Smooth muscle cell (in vitro differentiated cells): Measurements from ENCODE around the gene OLFM2. TPM values are rescaled to one million over a fixed set of nuclear protein-coding genes. Genes with fewer than 3 reads are reported as not detected.
"Not testable (repeated sequence)": the region's sequence is repeated elsewhere in the genome, so short reads cannot be mapped to it uniquely, and the experiment has no call there.

ENCODE experiments used
- DNase-seq: peaks from one replicate; lab custom pipeline; 2025; ENCODE audit not compliant: unreplicated experiment; lab: John Stamatoyannopoulos, UW
- H2AFZ ChIP-seq: fragments of 200-600 bp; sonication (generic); 2 replicates; pipeline ENCODE4 v1.6.0; 2016; ENCODE audit warnings: antibody characterized with exemption, low read depth, mild to moderate bottlenecking
- H3F3A ChIP-seq: fragments of 200-600 bp; sonication (generic); 2 replicates; pipeline ENCODE4 v1.6.0; 2017; ENCODE audit warnings: antibody characterized with exemption, low read depth
- H3K27ac ChIP-seq: fragments of 200-600 bp; sonication (generic); 2 replicates; pipeline ENCODE4 v1.5.1; 2016; ENCODE audit warnings: low read depth, mild to moderate bottlenecking
- H3K27me3 ChIP-seq: fragments of 200-600 bp; sonication (generic); 2 replicates; pipeline ENCODE4 v1.6.1; 2016; ENCODE audit warnings: low read depth, mild to moderate bottlenecking
- H3K36me3 ChIP-seq: fragments of 200-600 bp; sonication (generic); 2 replicates; pipeline ENCODE4 v1.5.1; 2016; ENCODE audit warnings: low read depth
- H3K4me1 ChIP-seq: fragments of 200-600 bp; sonication (generic); 2 replicates; pipeline ENCODE4 v1.5.1; 2016; ENCODE audit warnings: low read depth
- H3K4me2 ChIP-seq: fragments of 200-600 bp; sonication (generic); 2 replicates; pipeline ENCODE4 v1.6.0; 2016; ENCODE audit warnings: mild to moderate bottlenecking
- H3K4me3 ChIP-seq: fragments of 200-600 bp; sonication (generic); 2 replicates; pipeline ENCODE4 v1.5.1; 2016; ENCODE audit warnings: mild to moderate bottlenecking
- H3K79me2 ChIP-seq: fragments of 200-600 bp; sonication (generic); 2 replicates; pipeline ENCODE4 v1.6.0; 2016; ENCODE audit warnings: low read depth, mild to moderate bottlenecking
- H3K9ac ChIP-seq: fragments of 200-600 bp; sonication (generic); 2 replicates; pipeline ENCODE4 v1.6.0; 2016; ENCODE audit warnings: low read depth
- H3K9me3 ChIP-seq: fragments of 200-600 bp; sonication (generic); replicated peaks from 2 replicates; pipeline ENCODE4 v1.5.1; 2016; ENCODE audit warnings: low read depth
- H4K20me1 ChIP-seq: fragments of 200-600 bp; sonication (generic); 2 replicates; pipeline ENCODE4 v1.6.0; 2016; ENCODE audit warnings: low read depth
- CTCF ChIP-seq: fragments of 200-600 bp; sonication (generic); IDR thresholded peaks from 2 replicates; pipeline ENCODE4 v1.5.1; 2017; ENCODE audit warnings: borderline replicate concordance, mild to moderate bottlenecking, antibody characterized with exemption; ENCODE audit not compliant: insufficient read depth, poor library complexity, severe bottlenecking
- WGBS: methylation state at CpG from one replicate; pipeline ENCODE4 v1.1.7; 2016; ENCODE audit warnings: low lambda C conversion rate; 5-methylcytosine and 5-hydroxymethylcytosine counted together
- polyA plus RNA-seq: library from polyadenylated mRNA; unstranded; fragments of >200 nt; fragmentation: Nextera tagmentation; extraction: Ambion mirVana; gene quantifications from 2 replicates; pipeline ENCODE4 v1.2.1, GENCODE V29; 2016
- total RNA-seq: library from RNA; depleted of rRNA; stranded (reverse); fragments of >200 nt; gene quantifications from 2 replicates; pipeline ENCODE4 v1.2.3, GENCODE V29; 2014

OLFM2 gene
- total and polyA plus RNA-seq, 2 experiments from 2014 or later: 63.1 to 119 TPM

GRCh38 chr19:9934132-9934950 lies 2.0 kb downstream of the OLFM2 start:
- H3K36me3 ChIP-seq: no peaks in the 10 kb centered on the region
- no peaks in the 10 kb centered on the region for H3K27me3 ChIP-seq
- no peaks in the 10 kb centered on the region for H3K9me3 ChIP-seq
- peak; percentile 97 for TF ChIP-seq CTCF
- H3K79me2 ChIP-seq: no peaks in the 10 kb centered on the region
- no peaks in the 10 kb centered on the region for H4K20me1 ChIP-seq
- 15% methylated on average over 23 of the region's 23 CpGs for whole genome bisulfite sequencing
- H3K4me1 ChIP-seq: peaks cover 4% of the 10 kb centered on the region
- peak overlapping the region; percentile 60 for H3K4me3 ChIP-seq
- no peaks in the 10 kb centered on the region for H3F3A ChIP-seq
- no peak overlapping the region for H2AFZ ChIP-seq
- H3K27ac ChIP-seq: no peak overlapping the region
- peak overlapping the region; percentile 90 for H3K4me2 ChIP-seq
- no peak overlapping the region for H3K9ac ChIP-seq
- peak; percentile 52 for DNase-seq

DNA sequence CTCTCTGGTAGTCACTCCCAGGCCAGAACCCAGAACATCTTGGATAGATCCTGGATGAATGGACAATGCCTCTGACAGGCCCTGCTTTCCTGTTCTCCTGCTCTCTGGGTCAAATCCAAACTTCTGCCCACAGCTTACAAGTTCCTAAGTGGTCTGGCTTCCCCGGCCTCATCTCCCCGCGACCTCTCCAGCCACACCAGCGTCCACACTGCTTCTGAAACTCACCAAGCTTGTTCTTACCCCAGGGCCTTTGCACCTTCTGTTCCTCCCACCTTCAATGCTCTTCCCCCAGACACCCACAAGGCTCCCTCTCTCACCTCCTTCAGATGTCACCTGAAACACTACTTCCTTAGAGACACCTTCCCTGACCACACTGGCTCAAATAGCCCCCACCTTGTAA lies 3.5 kb downstream of the OLFM2 start:
- Histone ChIP-seq H3K9ac (no peak overlapping the region), H3K79me2 (no peaks in the 10 kb centered on the region), H3F3A (no peaks in the 10 kb centered on the region), H3K27me3 (no peaks in the 10 kb centered on the region), H2AFZ (no peak overlapping the region), H3K4me3 (no peak overlapping the region), H3K4me2 (no peak overlapping the region), H3K36me3 (no peaks in the 10 kb centered on the region), H3K9me3 (no peaks in the 10 kb centered on the region), H3K27ac (no peak overlapping the region), H4K20me1 (no peaks in the 10 kb centered on the region), H3K4me1 (peaks cover 4% of the 10 kb centered on the region)
- no peak for DNase-seq
- TF ChIP-seq CTCF: no peak
- WGBS: 90% methylated on average over 4 of the region's 4 CpGs

GRCh38 chr19:9931629-9932028 lies 4.7 kb downstream of the OLFM2 start:
- Histone ChIP-seq H3K79me2 (no peaks in the 10 kb centered on the region), H3K4me3 (no peak overlapping the region), H4K20me1 (no peaks in the 10 kb centered on the region), H3K27me3 (no peaks in the 10 kb centered on the region), H3F3A (no peaks in the 10 kb centered on the region), H3K9ac (no peak overlapping the region), H3K9me3 (no peaks in the 10 kb centered on the region), H3K36me3 (no peaks in the 10 kb centered on the region), H3K27ac (no peak overlapping the region), H3K4me1 (peaks cover 4% of the 10 kb centered on the region), H3K4me2 (no peak overlapping the region), H2AFZ (no peak overlapping the region)
- 96% methylated on average over 1 of the region's 1 CpG for WGBS
- no peak for TF ChIP-seq CTCF
- DNase-seq: no peak

- Histone ChIP-seq H3K79me2 (no peaks in the 10 kb centered on the region), H3K27ac (no peak overlapping the region), H3K9ac (no peak overlapping the region), H2AFZ (no peak overlapping the region), H4K20me1 (no peaks in the 10 kb centered on the region), H3F3A (no peaks in the 10 kb centered on the region), H3K4me1 (no peaks in the 10 kb centered on the region), H3K27me3 (no peaks in the 10 kb centered on the region), H3K9me3 (no peaks in the 10 kb centered on the region), H3K36me3 (no peaks in the 10 kb centered on the region), H3K4me2 (no peak overlapping the region), H3K4me3 (no peak overlapping the region)
- no peak for DNase-seq
- TF ChIP-seq CTCF: no peak
- 95% methylated on average over 4 of the region's 4 CpGs for WGBS
Observed at GRCh38 chr19:9923440-9923839, 12.9 kb downstream of the OLFM2 start.

- H3K9me3 ChIP-seq, H3F3A ChIP-seq, DNase-seq, H2AFZ ChIP-seq, H3K27me3 ChIP-seq, H3K79me2 ChIP-seq, H3K9ac ChIP-seq, H3K4me1 ChIP-seq, H3K4me2 ChIP-seq, H4K20me1 ChIP-seq, H3K36me3 ChIP-seq, H3K4me3 ChIP-seq, H3K27ac ChIP-seq: not testable (repeated sequence)
- WGBS: 93% methylated on average over 5 of the region's 5 CpGs
Observed at GRCh38 chr19:9922782-9923379, 13.4 kb downstream of the OLFM2 start.
